A549 (cell line): Measurements from ENCODE around the gene MAPK12. TPM values are rescaled to one million over a fixed set of nuclear protein-coding genes. Genes with fewer than 3 reads are reported as not detected.
A peak's percentile ranks its signal among the peaks of the same experiment; 100 is the strongest.

ENCODE experiments used
- ATAC-seq, 2 experiments: fragments of 200-7000 bp in 1 of 2; fragments of >200 bp in 1 of 2; cut with Nextera tagmentation in 1 of 2; cut with Tn5 transposase in 1 of 2; 3 replicates each; pipeline versions ENCODE4 v1.8.0 to v1.9.1; 2018 to 2020; ENCODE audit warnings: mild to moderate bottlenecking in 1 of 2, moderate library complexity in 1 of 2
- CTCF ChIA-PET: fragments of 300-600 bp; sonication (Branson Sonifier 250); formaldehyde crosslinking; extraction: SDS; loops from one replicate; lab custom pipeline; 2021; ENCODE audit warnings: antibody characterized with exemption, inconsistent platforms; lab: Yijun Ruan, JAX
- POLR2A ChIA-PET: fragments of 350-600 bp; formaldehyde crosslinking; extraction: SDS; loops from one replicate; lab custom pipeline; 2021; ENCODE audit warnings: antibody characterized with exemption, inconsistent platforms; lab: Yijun Ruan, JAX
- DNase-seq, 2 experiments: peaks; one replicate each; pipeline versions ENCODE4 v3.0.0 to v3.0.0-alpha.2; 2011 to 2016; ENCODE audit warnings: low read depth in 1 of 2, low spot score in 1 of 2
- FAIRE-seq: peaks from 2 replicates; lab custom pipeline; 2011; peaks lifted over from hg19 to GRCh38; lab: Jason Lieb, UNC
- H3K27ac ChIP-seq, 2 experiments: fragments of >200 bp; sonication (Bioruptor Twin); formaldehyde crosslinking; 3 replicates each; pipeline ENCODE4 v1.5.1; 2016 to 2017
- H3K4me1 ChIP-seq: fragments of >200 bp; sonication (Bioruptor Twin); formaldehyde crosslinking; 3 replicates; pipeline ENCODE4 v1.6.1; 2016
- H3K4me2 ChIP-seq: fragments of >200 bp; sonication (Bioruptor Twin); formaldehyde crosslinking; 3 replicates; pipeline ENCODE4 v1.6.1; 2016
- H3K4me3 ChIP-seq: fragments of >200 bp; sonication (Bioruptor Twin); formaldehyde crosslinking; 3 replicates; pipeline ENCODE4 v1.5.1; 2016
- H3K9me3 ChIP-seq: fragments of >200 bp; sonication (Bioruptor Twin); formaldehyde crosslinking; 3 replicates; pipeline ENCODE4 v1.6.1; 2016
- ATOH8 ChIP-seq: fragments of 250-450 bp; sonication (Bioruptor Pico); IDR thresholded peaks from 2 replicates; pipeline ENCODE4 v1.5.0; 2020; ENCODE audit warnings: low read depth, mild to moderate bottlenecking, moderate library complexity
- CBX8 ChIP-seq: fragments of 200-600 bp; sonication (generic); IDR thresholded peaks from 2 replicates; pipeline ENCODE4 v1.6.1; 2016
- CTCF ChIP-seq: fragments of >200 bp; sonication (Bioruptor Twin); formaldehyde crosslinking; IDR thresholded peaks from 3 replicates; pipeline ENCODE4 v1.5.1; 2016
- ELK1 ChIP-seq: fragments of 150-350 bp; IDR thresholded peaks from 2 replicates; pipeline ENCODE4 v1.6.1; 2014; ENCODE audit warnings: low read depth, mild to moderate bottlenecking, low read length
- FOSL2 ChIP-seq, 2 experiments: fragments of 450-650 bp in 1 of 2; fragments of >200 bp in 1 of 2; sonication (Bioruptor Twin) in 1 of 2; formaldehyde crosslinking; IDR thresholded peaks; 2 replicates each; pipeline versions ENCODE4 v1.5.0 to v1.6.1; 2016 to 2020; ENCODE audit warnings: mild to moderate bottlenecking in 1 of 2, moderate library complexity in 1 of 2
- HDAC2 ChIP-seq: fragments of 200-600 bp; sonication (generic); IDR thresholded peaks from 2 replicates; pipeline ENCODE4 v1.6.1; 2016
- HOXA7 ChIP-seq: fragments of 250-450 bp; sonication (Bioruptor Pico); IDR thresholded peaks from 2 replicates; pipeline ENCODE4 v1.5.0; 2020; ENCODE audit warnings: mild to moderate bottlenecking, moderate library complexity
- JUNB ChIP-seq: fragments of >200 bp; sonication (Bioruptor Twin); formaldehyde crosslinking; IDR thresholded peaks from 2 replicates; pipeline ENCODE4 v1.6.1; 2016
- MAFK ChIP-seq: fragments of 450-650 bp; IDR thresholded peaks from 2 replicates; pipeline ENCODE4 v1.6.1; 2014; ENCODE audit not compliant: partially characterized antibody
- MAX ChIP-seq: IDR thresholded peaks from 2 replicates; pipeline ENCODE4 v1.6.1; 2012
- MAZ ChIP-seq: fragments of 150-350 bp; IDR thresholded peaks from 2 replicates; pipeline ENCODE4 v1.6.1; 2014; ENCODE audit warnings: antibody characterized with exemption, low read depth, low read length, borderline replicate concordance
- NFE2L2 ChIP-seq: fragments of 150-350 bp; conservative IDR thresholded peaks from 2 replicates; pipeline ENCODE4 v1.6.1; 2014; ENCODE audit warnings: low read length
- POLR2A ChIP-seq: IDR thresholded peaks from 2 replicates; pipeline ENCODE4 v1.6.1; 2012; ENCODE audit warnings: mild to moderate bottlenecking, low read length
- POLR2AphosphoS2 ChIP-seq: conservative IDR thresholded peaks from 2 replicates; pipeline ENCODE4 v1.6.1; 2012; ENCODE audit warnings: low read length, improper control_type of control experiment, inconsistent platforms
- RCOR1 ChIP-seq: fragments of 150-350 bp; IDR thresholded peaks from 2 replicates; pipeline ENCODE4 v1.6.1; 2014; ENCODE audit warnings: antibody characterized with exemption, low read length, low read depth
- RFX5 ChIP-seq: fragments of 450-650 bp; IDR thresholded peaks from 2 replicates; pipeline ENCODE4 v1.7.1; 2014; ENCODE audit warnings: antibody characterized with exemption, mild to moderate bottlenecking, moderate library complexity
- SREBF2 ChIP-seq: fragments of 450-650 bp; IDR thresholded peaks from 2 replicates; pipeline ENCODE4 v1.6.1; 2014; ENCODE audit warnings: mild to moderate bottlenecking, moderate library complexity
- ZC3H11A ChIP-seq: fragments of 450-650 bp; IDR thresholded peaks from 2 replicates; pipeline ENCODE4 v1.6.1; 2014; ENCODE audit warnings: antibody characterized with exemption, mild to moderate bottlenecking
- ZFP36 ChIP-seq: fragments of 450-650 bp; IDR thresholded peaks from 2 replicates; pipeline ENCODE4 v1.6.1; 2014; ENCODE audit warnings: borderline replicate concordance; ENCODE audit not compliant: partially characterized antibody
- WGBS: methylation state at CpG from one replicate; pipeline ENCODE4 v1.1.6; 2017; ENCODE audit errors: missing lambda C conversion rate; 5-methylcytosine and 5-hydroxymethylcytosine counted together
- polyA plus RNA-seq, 4 experiments: library from polyadenylated mRNA; depleted of rRNA in 3 of 4; stranded (reverse); fragments of >200 nt; fragmentation: RNase III in 1 of 4; extraction: RNeasy Plus Mini Kit Qiagen cat#74134 plus additional on column Dnase treatment in 1 of 4; gene quantifications; 2 replicates in 3 of 4; 3 replicates in 1 of 4; pipeline ENCODE4 v1.2.3, GENCODE V29; 2011 to 2017
- TF ChIP-seq, protein P1 (sequence below): fragments of 200-600 bp; sonication (generic); IDR thresholded peaks from 2 replicates; pipeline ENCODE4 v1.6.1; 2016; ENCODE audit warnings: antibody characterized with exemption, mild to moderate bottlenecking, moderate library complexity

The MAPK12 gene
- polyA plus RNA-seq, 2 of the 4 experiments (the other 2 are of a cell fraction) = 12.5 to 25.8 TPM

DNA sequence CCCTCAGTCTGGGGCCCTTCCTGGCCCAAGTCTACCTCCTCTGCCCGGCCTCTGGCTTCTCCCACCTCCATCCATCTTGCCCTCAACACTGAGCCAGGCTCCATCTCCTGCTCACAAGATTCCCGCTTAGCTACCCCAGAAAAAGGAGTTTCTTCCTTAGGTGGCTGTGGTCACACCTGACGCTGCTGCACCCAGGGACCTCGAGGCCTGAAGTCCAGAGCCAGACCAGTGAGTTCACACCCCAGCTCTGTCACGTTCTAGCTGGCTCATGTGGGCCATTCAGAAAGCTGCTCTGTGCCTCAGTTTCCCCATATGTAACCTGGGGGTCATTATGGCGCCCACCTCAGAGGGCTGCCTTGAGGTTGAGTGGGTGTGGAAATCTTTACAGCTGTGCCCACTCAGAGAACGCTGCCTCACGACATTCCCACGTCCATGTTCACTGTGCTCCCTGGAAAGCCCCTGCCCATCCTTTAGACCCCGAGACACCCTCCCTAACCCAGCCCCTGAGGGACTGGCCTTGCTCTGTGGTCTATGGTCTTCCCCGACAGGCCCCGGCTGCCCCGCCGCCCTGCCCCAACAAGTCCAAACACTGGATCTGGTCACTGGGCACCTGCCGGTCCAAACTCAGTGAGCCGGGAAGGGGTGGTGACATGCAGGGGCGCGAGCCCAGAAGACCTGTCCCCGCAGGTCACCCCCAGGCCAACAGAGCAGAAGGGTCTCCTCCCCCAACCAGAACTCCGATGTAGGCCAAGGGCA lies 36.2 kb upstream of the MAPK12 start (continued):
- TF ChIP-seq MAFK = no peak
- TF ChIP-seq MAX = no peak

- Histone ChIP-seq H3K9me3 (no peaks in the 10 kb centered on the region), H3K4me1 (peaks cover 72% of the 10 kb centered on the region), H3K27ac (peak overlapping the region in 1 of 2 experiments; percentile 68; a peak in 3 of 6 replicates), H3K4me2 (0 out of 3 replicates have a peak overlapping the region, but pooled peaks have one; percentile 38), H3K4me3 (no peak overlapping the region)
- WGBS = 85% methylated on average over 14 of the region's 29 CpGs
- TF ChIP-seq CBX8 (no peak), JUNB (no peak), ATOH8 (CRISPR knock-in tag) (no peak), ZC3H11A (no peak), MAFK (no peak), POLR2AphosphoS2 (no peak), CTCF (no peak), HDAC2 (no peak), RCOR1 (no peak), SREBF2 (no peak), MAZ (no peak), ELK1 (no peak), ZFP36 (no peak), POLR2A (no peak), FOSL2 (IDR thresholded peaks at IDR 0.05) (no peak), FOSL2 (CRISPR knock-in tag; IDR thresholded peaks at IDR 0.05) (no peak), RFX5 (no peak), NFE2L2 (no peak), HOXA7 (no peak)
- TF ChIP-seq, protein P1, sequence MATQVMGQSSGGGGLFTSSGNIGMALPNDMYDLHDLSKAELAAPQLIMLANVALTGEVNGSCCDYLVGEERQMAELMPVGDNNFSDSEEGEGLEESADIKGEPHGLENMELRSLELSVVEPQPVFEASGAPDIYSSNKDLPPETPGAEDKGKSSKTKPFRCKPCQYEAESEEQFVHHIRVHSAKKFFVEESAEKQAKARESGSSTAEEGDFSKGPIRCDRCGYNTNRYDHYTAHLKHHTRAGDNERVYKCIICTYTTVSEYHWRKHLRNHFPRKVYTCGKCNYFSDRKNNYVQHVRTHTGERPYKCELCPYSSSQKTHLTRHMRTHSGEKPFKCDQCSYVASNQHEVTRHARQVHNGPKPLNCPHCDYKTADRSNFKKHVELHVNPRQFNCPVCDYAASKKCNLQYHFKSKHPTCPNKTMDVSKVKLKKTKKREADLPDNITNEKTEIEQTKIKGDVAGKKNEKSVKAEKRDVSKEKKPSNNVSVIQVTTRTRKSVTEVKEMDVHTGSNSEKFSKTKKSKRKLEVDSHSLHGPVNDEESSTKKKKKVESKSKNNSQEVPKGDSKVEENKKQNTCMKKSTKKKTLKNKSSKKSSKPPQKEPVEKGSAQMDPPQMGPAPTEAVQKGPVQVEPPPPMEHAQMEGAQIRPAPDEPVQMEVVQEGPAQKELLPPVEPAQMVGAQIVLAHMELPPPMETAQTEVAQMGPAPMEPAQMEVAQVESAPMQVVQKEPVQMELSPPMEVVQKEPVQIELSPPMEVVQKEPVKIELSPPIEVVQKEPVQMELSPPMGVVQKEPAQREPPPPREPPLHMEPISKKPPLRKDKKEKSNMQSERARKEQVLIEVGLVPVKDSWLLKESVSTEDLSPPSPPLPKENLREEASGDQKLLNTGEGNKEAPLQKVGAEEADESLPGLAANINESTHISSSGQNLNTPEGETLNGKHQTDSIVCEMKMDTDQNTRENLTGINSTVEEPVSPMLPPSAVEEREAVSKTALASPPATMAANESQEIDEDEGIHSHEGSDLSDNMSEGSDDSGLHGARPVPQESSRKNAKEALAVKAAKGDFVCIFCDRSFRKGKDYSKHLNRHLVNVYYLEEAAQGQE = no peak
- no peak for DNase-seq
- POLR2A ChIA-PET = interaction anchor here (0.8 kb wide), 1 partner anchor 9 kb away, joined by 3 read pairs; no protein-coding TSS in a partner anchor
- CTCF ChIA-PET = interaction anchor here (0.5 to 2.5 kb wide), 8 partner anchors 9 to 322 kb away, joined by 3 to 15 read pairs (median 3); no protein-coding TSS in a partner anchor
- no peak for ATAC-seq
- no peak for FAIRE-seq
Observed at GRCh38 chr22:50296658-50297490, 35.4 kb upstream of the MAPK12 start.
